ENCODE measurements around the gene CADM2. TPM values are rescaled to one million over a fixed set of nuclear protein-coding genes. Genes with fewer than 3 reads are reported as not detected.
"Not testable (repeated sequence)": the region's sequence is repeated elsewhere in the genome, so short reads cannot be mapped to it uniquely, and the experiment has no call there.

Gene CADM2
- total RNA-seq, 1 experiment from 2014 or later: not detected

- H3K4me1 Mint-ChIP-seq (ENCODE audit: insufficient read depth, unreplicated experiment); H3K36me3 Mint-ChIP-seq (ENCODE audit: insufficient read depth, unreplicated experiment); CTCF ChIA-PET; DNase-seq (ENCODE audit: unreplicated experiment); H3K9me3 Mint-ChIP-seq (ENCODE audit: unreplicated experiment); intact Hi-C loops (cut with micrococcal nuclease); H3K4me3 Mint-ChIP-seq (ENCODE audit: unreplicated experiment); BruUV-seq (replicated peaks); POLR2A ChIA-PET; H3K27ac Mint-ChIP-seq (ENCODE audit: low read depth, unreplicated experiment): not testable (repeated sequence)
- H3K27me3 Mint-ChIP-seq (ENCODE audit: insufficient read depth, unreplicated experiment): peaks cover 48% of the 10 kb centered on the region
Observed at GRCh38 chr3:85507052-85507451, 548.3 kb downstream of the CADM2 start.

GRCh38 chr3:85508659-85509058 lies 549.9 kb downstream of the CADM2 start:
- BruUV-seq (replicated peaks): no TSS peak
- H3K9me3 Mint-ChIP-seq (ENCODE audit: unreplicated experiment): no peaks in the 10 kb centered on the region
- no peaks in the 10 kb centered on the region for H3K4me1 Mint-ChIP-seq (ENCODE audit: insufficient read depth, unreplicated experiment)
- intact Hi-C loops (cut with micrococcal nuclease): no loop called here
- TF ChIP-seq CTCF (IDR thresholded peaks at IDR 0.05; ENCODE audit: unreplicated experiment): no peak
- DNase-seq (ENCODE audit: unreplicated experiment): no peak
- ChIA-PET POLR2A (no interaction called here), CTCF (interaction anchor here (0.6 to 1.3 kb wide), 2 partner anchors 65 to 384 kb away, joined by 3 read pairs; no protein-coding TSS in a partner anchor)
- H3K36me3 Mint-ChIP-seq (ENCODE audit: insufficient read depth, unreplicated experiment): no peaks in the 10 kb centered on the region
- H3K27me3 Mint-ChIP-seq (ENCODE audit: insufficient read depth, unreplicated experiment): peaks cover 46% of the 10 kb centered on the region
- no peak overlapping the region for H3K27ac Mint-ChIP-seq (ENCODE audit: low read depth, unreplicated experiment)
- H3K4me3 Mint-ChIP-seq (ENCODE audit: unreplicated experiment): no peak overlapping the region

GRCh38 chr3:85516146-85516545 lies 557.4 kb downstream of the CADM2 start:
- POLR2A ChIA-PET: no interaction called here
- H3K27me3 Mint-ChIP-seq (ENCODE audit: insufficient read depth, unreplicated experiment): peaks cover 30% of the 10 kb centered on the region
- no peaks in the 10 kb centered on the region for H3K4me1 Mint-ChIP-seq (ENCODE audit: insufficient read depth, unreplicated experiment)
- no peak overlapping the region for H3K4me3 Mint-ChIP-seq (ENCODE audit: unreplicated experiment)
- BruUV-seq (replicated peaks): no TSS peak
- H3K9me3 Mint-ChIP-seq (ENCODE audit: unreplicated experiment): no peaks in the 10 kb centered on the region
- H3K27ac Mint-ChIP-seq (ENCODE audit: low read depth, unreplicated experiment): no peak overlapping the region
- no peak for TF ChIP-seq CTCF (IDR thresholded peaks at IDR 0.05; ENCODE audit: unreplicated experiment)
- intact Hi-C loops (cut with micrococcal nuclease): no loop called here
- DNase-seq (ENCODE audit: unreplicated experiment): no peak
- no peaks in the 10 kb centered on the region for H3K36me3 Mint-ChIP-seq (ENCODE audit: insufficient read depth, unreplicated experiment)
- CTCF ChIA-PET: no interaction called here

- no peaks in the 10 kb centered on the region for H3K4me1 Mint-ChIP-seq (ENCODE audit: insufficient read depth, unreplicated experiment)
- H3K27ac Mint-ChIP-seq (ENCODE audit: low read depth, unreplicated experiment): no peak overlapping the region
- no peaks in the 10 kb centered on the region for H3K36me3 Mint-ChIP-seq (ENCODE audit: insufficient read depth, unreplicated experiment)
- TF ChIP-seq CTCF (IDR thresholded peaks at IDR 0.05; ENCODE audit: unreplicated experiment): no peak
- ChIA-PET CTCF (no interaction called here), POLR2A (no interaction called here)
- no peak for DNase-seq (ENCODE audit: unreplicated experiment)
- intact Hi-C loops (cut with micrococcal nuclease): no loop called here
- peaks cover 69% of the 10 kb centered on the region for H3K27me3 Mint-ChIP-seq (ENCODE audit: insufficient read depth, unreplicated experiment)
- H3K4me3 Mint-ChIP-seq (ENCODE audit: unreplicated experiment): no peak overlapping the region
- no peaks in the 10 kb centered on the region for H3K9me3 Mint-ChIP-seq (ENCODE audit: unreplicated experiment)
- no TSS peak for BruUV-seq (replicated peaks)
Observed at GRCh38 chr3:85524104-85524503, 565.3 kb downstream of the CADM2 start.

- BruUV-seq (replicated peaks): no TSS peak
- no peaks in the 10 kb centered on the region for H3K36me3 Mint-ChIP-seq (ENCODE audit: insufficient read depth, unreplicated experiment)
- H3K9me3 Mint-ChIP-seq (ENCODE audit: unreplicated experiment): no peaks in the 10 kb centered on the region
- TF ChIP-seq CTCF (IDR thresholded peaks at IDR 0.05; ENCODE audit: unreplicated experiment): no peak
- H3K4me1 Mint-ChIP-seq (ENCODE audit: insufficient read depth, unreplicated experiment): no peaks in the 10 kb centered on the region
- no peak for DNase-seq (ENCODE audit: unreplicated experiment)
- ChIA-PET POLR2A (no interaction called here), CTCF (interaction anchor here (0.9 kb wide), 1 partner anchor 48 kb away, joined by 4 read pairs; no protein-coding TSS in a partner anchor)
- no peak overlapping the region for H3K27ac Mint-ChIP-seq (ENCODE audit: low read depth, unreplicated experiment)
- H3K27me3 Mint-ChIP-seq (ENCODE audit: insufficient read depth, unreplicated experiment): peaks cover 80% of the 10 kb centered on the region
- H3K4me3 Mint-ChIP-seq (ENCODE audit: unreplicated experiment): no peak overlapping the region
- intact Hi-C loops (cut with micrococcal nuclease): no loop called here
Observed at GRCh38 chr3:85525264-85525663, 566.5 kb downstream of the CADM2 start.

Measured in MCF 10A (cell line).